Peyer's patch (tissue), 4 donors: ENCODE results near the gene B4GALT5.

Source experiments
- CTCF ChIP-seq, 6 experiments: fragments of 450-650 bp in 4 of 6; fragments of 200-600 bp in 2 of 6; sonication (generic) in 1 of 6; IDR thresholded peaks; one replicate each; pipeline ENCODE4 v1.5.1; 2017 to 2019; ENCODE audit warnings: antibody characterized with exemption in 6 of 6, mild to moderate bottlenecking in 3 of 6, moderate library complexity in 1 of 6
- POLR2A ChIP-seq, 2 donors: fragments of 450-650 bp; IDR thresholded peaks; one replicate each; pipeline ENCODE4 v1.5.1; 2017; ENCODE audit warnings: antibody characterized with exemption in 2 of 2, mild to moderate bottlenecking in 2 of 2, moderate library complexity in 2 of 2

GRCh38 chr20:49710971-49711666, 2.6 kb downstream of the B4GALT5 start:
- no peak for TF ChIP-seq CTCF (IDR thresholded peaks at IDR 0.05)
- no peak for TF ChIP-seq POLR2A (IDR thresholded peaks at IDR 0.05)
